Fibroblast of lung (primary cell): ENCODE data around the gene HOXA13. TPM values are rescaled to one million over a fixed set of nuclear protein-coding genes. Genes with fewer than 3 reads are reported as not detected.

Experiments
- DNase-seq, 2 donors: peaks; one replicate each; pipeline versions ENCODE4 v3.0.0 to v3.0.0-alpha.2; 2010; ENCODE audit warnings: low read depth in 2 of 2
- H2AFZ ChIP-seq: 2 replicates; pipeline ENCODE4 v1.5.1; 2012; ENCODE audit warnings: low read length, control low read depth, inconsistent platforms
- H3K27ac ChIP-seq: 2 replicates; pipeline ENCODE4 v1.5.1; 2011; ENCODE audit warnings: low read length, control low read depth; ENCODE audit not compliant: insufficient read depth
- H3K27me3 ChIP-seq: 2 replicates; pipeline ENCODE4 v1.5.1; 2011; ENCODE audit warnings: mild to moderate bottlenecking, low read length; ENCODE audit not compliant: control insufficient read depth, insufficient read depth
- H3K36me3 ChIP-seq: 2 replicates; pipeline ENCODE4 v1.5.1; 2011; ENCODE audit warnings: low read length; ENCODE audit not compliant: control insufficient read depth, insufficient read depth
- H3K4me1 ChIP-seq: 2 replicates; pipeline ENCODE4 v1.5.1; 2011; ENCODE audit warnings: low read length; ENCODE audit not compliant: control insufficient read depth, insufficient read depth; ENCODE audit errors: extremely low read depth
- H3K4me2 ChIP-seq: 2 replicates; pipeline ENCODE4 v1.5.1; 2011; ENCODE audit warnings: low read length, control low read depth; ENCODE audit not compliant: insufficient read depth; ENCODE audit errors: extremely low read depth
- H3K4me3 ChIP-seq, 4 experiments: fragments of 200-600 bp in 1 of 4; sonication (generic) in 1 of 4; replicated peaks in 1 of 4; 2 replicates each; pipeline ENCODE4 v1.5.1; 2011 to 2016; ENCODE audit warnings: low read length in 4 of 4, low read depth in 3 of 4, mild to moderate bottlenecking in 3 of 4, control low read depth in 2 of 4, inconsistent platforms in 1 of 4, mixed read lengths in 1 of 4; ENCODE audit not compliant: insufficient read depth in 1 of 4; ENCODE audit errors: control extremely low read depth in 1 of 4
- H3K79me2 ChIP-seq: 2 replicates; pipeline ENCODE4 v1.5.1; 2012; ENCODE audit warnings: mild to moderate bottlenecking, low read length, inconsistent platforms; ENCODE audit not compliant: control insufficient read depth, insufficient read depth
- H3K9ac ChIP-seq: 2 replicates; pipeline ENCODE4 v1.5.1; 2011; ENCODE audit warnings: mild to moderate bottlenecking, low read length, control low read depth; ENCODE audit not compliant: insufficient read depth
- H3K9me3 ChIP-seq: 2 replicates; pipeline ENCODE4 v1.5.1; 2012; ENCODE audit warnings: low read depth, low read length; ENCODE audit not compliant: control insufficient read depth, insufficient read depth
- H4K20me1 ChIP-seq: 2 replicates; pipeline ENCODE4 v1.5.1; 2011; ENCODE audit warnings: low read length; ENCODE audit not compliant: control insufficient read depth, insufficient read depth; ENCODE audit errors: extremely low read depth
- EZH2 ChIP-seq: IDR thresholded peaks from 2 replicates; pipeline ENCODE4 v1.5.1; 2012; ENCODE audit warnings: low read length, control low read depth, mild to moderate bottlenecking; ENCODE audit errors: missing control alignments
- polyA plus RNA-seq, 2 donors: library from polyadenylated mRNA; depleted of rRNA in 1 of 2; stranded (reverse) in 1 of 2; unstranded in 1 of 2; fragments of >200 nt; gene quantifications; 2 replicates each; pipeline ENCODE4 v1.2.1, GENCODE V29; 2011 to 2012; ENCODE audit warnings: missing spikeins in 1 of 2
- total RNA-seq: library from RNA; depleted of rRNA; stranded (reverse); fragments of >200 nt; gene quantifications from 2 replicates; pipeline ENCODE4 v1.2.1, GENCODE V29; 2014
- TF ChIP-seq, protein P1 (sequence below), 2 donors: IDR thresholded peaks in 1 of 2; conservative IDR thresholded peaks in 1 of 2; 1 replicate in 1 of 2; 2 replicates in 1 of 2; pipeline ENCODE4 v1.5.1; 2011 to 2012; ENCODE audit warnings: low read length in 2 of 2, control low read depth in 1 of 2, inconsistent platforms in 1 of 2, low read depth in 1 of 2, mild to moderate bottlenecking in 1 of 2

The HOXA13 gene
- total and polyA plus RNA-seq, 2 donors (not counting 1 experiment from before 2014, with no cell fraction given), result not detected

DNA sequence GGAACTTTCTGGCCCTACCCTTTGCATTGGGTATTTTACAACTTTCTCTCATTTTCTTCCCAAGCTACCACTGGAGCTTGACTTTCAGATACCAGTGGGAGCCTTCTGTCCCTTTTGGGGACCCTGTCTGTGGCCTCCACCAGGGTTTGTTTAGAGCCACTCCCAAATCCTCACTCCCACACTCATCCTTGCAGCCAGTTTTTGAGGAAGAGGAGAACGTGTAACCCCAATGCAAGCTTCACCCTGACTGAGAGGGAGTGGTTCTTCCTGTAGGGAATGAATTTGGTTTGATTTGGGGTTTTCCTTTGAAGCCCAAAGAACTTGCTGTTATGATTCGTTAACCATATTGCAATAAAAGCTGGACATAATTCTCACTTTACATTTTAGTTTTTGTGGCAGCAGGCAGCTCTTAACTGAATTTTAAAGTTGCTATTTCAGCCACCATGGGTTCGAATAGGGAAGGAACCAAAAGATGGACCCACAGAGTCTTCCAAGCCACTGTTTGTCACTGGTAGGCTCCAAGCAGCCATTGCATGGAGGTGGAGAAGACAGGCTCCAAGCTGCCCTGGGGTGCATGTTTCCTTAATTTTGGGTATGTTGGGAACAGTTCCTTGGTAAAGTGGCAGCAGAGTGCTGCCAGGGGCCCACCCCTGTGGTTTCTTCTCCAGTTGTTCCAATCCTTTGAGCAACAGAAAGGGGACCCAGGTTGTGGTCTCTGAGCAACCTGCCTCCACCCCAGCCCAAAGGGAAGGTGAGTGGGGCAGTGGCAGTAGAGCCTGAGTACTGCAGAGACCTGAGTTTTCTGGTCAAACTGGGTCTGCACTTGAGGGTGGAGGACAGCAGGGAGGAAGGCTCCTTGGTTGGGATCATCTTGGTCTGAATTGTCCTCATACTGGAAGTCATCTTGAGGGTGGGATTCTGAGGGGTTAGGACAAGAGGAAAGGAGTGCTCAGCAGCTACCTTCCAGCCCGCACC, 47.8 kb upstream of the HOXA13 start:
- Histone ChIP-seq H3K9me3 (no peaks in the 10 kb centered on the region), H3K36me3 (no peaks in the 10 kb centered on the region), H3K4me1 (no peaks in the 10 kb centered on the region), H3K4me3 (no peak overlapping the region), H3K27ac (no peak overlapping the region), H2AFZ (no peak overlapping the region), H3K9ac (no peak overlapping the region), H4K20me1 (no peaks in the 10 kb centered on the region), H3K79me2 (no peaks in the 10 kb centered on the region), H3K4me2 (no peak overlapping the region), H3K27me3 (peaks cover 100% of the 10 kb centered on the region)
- TF ChIP-seq, protein P1, sequence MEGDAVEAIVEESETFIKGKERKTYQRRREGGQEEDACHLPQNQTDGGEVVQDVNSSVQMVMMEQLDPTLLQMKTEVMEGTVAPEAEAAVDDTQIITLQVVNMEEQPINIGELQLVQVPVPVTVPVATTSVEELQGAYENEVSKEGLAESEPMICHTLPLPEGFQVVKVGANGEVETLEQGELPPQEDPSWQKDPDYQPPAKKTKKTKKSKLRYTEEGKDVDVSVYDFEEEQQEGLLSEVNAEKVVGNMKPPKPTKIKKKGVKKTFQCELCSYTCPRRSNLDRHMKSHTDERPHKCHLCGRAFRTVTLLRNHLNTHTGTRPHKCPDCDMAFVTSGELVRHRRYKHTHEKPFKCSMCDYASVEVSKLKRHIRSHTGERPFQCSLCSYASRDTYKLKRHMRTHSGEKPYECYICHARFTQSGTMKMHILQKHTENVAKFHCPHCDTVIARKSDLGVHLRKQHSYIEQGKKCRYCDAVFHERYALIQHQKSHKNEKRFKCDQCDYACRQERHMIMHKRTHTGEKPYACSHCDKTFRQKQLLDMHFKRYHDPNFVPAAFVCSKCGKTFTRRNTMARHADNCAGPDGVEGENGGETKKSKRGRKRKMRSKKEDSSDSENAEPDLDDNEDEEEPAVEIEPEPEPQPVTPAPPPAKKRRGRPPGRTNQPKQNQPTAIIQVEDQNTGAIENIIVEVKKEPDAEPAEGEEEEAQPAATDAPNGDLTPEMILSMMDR (conservative IDR thresholded peaks at IDR 0.05 in 1 of 2, IDR thresholded peaks at IDR 0.05 in 1 of 2; ENCODE audit: low read depth in 1 of 2, low read length in 2 of 2), result no peak
- TF ChIP-seq EZH2, result no peak
- DNase-seq, result no peak

DNA sequence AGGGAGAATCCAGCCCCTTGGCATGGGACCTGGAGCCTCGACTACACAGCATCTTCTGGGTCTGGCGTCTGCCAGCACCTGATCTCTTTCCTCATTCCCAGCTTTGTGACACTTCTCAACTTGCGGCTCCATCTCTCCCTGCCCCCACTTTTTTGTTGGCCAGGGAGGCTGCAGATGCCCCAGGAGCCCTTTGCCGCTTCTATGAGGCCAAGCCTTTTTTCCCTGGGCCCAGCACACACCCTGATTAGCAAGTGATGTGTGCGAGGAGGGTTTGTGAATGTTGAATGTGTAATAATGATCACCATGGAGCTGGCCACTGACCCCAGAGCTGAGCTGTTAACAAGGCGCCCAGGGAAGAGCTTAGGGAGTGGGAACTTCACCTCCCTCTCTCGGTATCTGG, 47.1 kb upstream of the HOXA13 start:
- no peak for DNase-seq
- peaks cover 100% of the 10 kb centered on the region for H3K27me3 ChIP-seq
- no peaks in the 10 kb centered on the region for H3K9me3 ChIP-seq
- TF ChIP-seq, protein P1 (conservative IDR thresholded peaks at IDR 0.05 in 1 of 2, IDR thresholded peaks at IDR 0.05 in 1 of 2; ENCODE audit: low read depth in 1 of 2, low read length in 2 of 2), result no peak
- no peak overlapping the region for H2AFZ ChIP-seq
- H3K4me3 ChIP-seq, result no peak overlapping the region
- no peaks in the 10 kb centered on the region for H3K36me3 ChIP-seq
- H3K4me2 ChIP-seq, result no peak overlapping the region
- H3K79me2 ChIP-seq, result no peaks in the 10 kb centered on the region
- no peak overlapping the region for H3K9ac ChIP-seq
- no peaks in the 10 kb centered on the region for H4K20me1 ChIP-seq
- H3K4me1 ChIP-seq, result no peaks in the 10 kb centered on the region
- H3K27ac ChIP-seq, result no peak overlapping the region

DNA sequence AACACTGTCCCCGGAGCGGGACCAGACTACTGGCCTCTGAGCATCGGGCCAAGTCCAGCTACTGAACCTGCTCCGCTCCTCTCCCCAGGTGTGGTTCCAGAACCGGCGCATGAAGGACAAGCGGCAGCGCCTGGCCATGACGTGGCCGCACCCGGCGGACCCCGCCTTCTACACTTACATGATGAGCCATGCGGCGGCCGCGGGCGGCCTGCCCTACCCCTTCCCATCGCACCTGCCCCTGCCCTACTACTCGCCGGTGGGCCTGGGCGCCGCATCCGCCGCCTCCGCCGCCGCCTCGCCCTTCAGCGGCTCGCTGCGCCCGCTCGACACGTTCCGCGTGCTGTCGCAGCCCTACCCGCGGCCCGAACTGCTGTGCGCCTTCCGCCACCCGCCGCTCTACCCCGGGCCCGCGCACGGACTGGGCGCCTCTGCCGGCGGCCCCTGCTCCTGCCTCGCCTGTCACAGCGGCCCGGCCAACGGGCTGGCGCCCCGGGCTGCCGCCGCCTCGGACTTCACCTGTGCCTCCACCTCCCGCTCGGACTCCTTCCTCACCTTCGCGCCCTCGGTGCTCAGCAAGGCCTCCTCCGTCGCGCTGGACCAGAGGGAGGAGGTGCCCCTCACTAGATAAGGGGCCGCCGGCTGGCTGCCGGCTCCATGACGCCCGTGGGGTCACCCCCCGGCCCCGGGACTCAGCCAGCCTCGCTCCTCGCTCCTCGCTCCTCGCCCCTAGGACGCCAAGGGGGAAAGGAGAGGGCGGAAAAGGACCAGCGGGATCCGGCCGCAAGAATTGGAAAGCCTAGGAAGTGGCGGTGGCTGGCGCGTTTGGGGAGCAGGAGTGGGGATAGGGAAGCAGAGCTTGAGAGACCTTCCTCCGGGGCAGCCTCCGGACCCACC, 46.2 kb upstream of the HOXA13 start:
- no peak overlapping the region for H3K4me2 ChIP-seq
- TF ChIP-seq, protein P1 (conservative IDR thresholded peaks at IDR 0.05 in 1 of 2, IDR thresholded peaks at IDR 0.05 in 1 of 2; ENCODE audit: low read depth in 1 of 2, low read length in 2 of 2), result no peak
- TF ChIP-seq EZH2, result peak; percentile 86

More for the DNA sequence above, 46.2 kb upstream of the HOXA13 start:
- Histone ChIP-seq H3K79me2 (no peaks in the 10 kb centered on the region), H3K4me1 (no peaks in the 10 kb centered on the region), H3K4me3 (no peak overlapping the region), H3K9me3 (no peaks in the 10 kb centered on the region), H4K20me1 (no peaks in the 10 kb centered on the region), H3K36me3 (no peaks in the 10 kb centered on the region), H3K27me3 (peaks cover 100% of the 10 kb centered on the region), H3K9ac (no peak overlapping the region), H2AFZ (no peak overlapping the region), H3K27ac (no peak overlapping the region)
- no peak for DNase-seq
